ENCODE data around the gene PRLR. TPM values are rescaled to one million over a fixed set of nuclear protein-coding genes. Genes with fewer than 3 reads are reported as not detected.

PRLR gene
- total and polyA plus RNA-seq, 10 of the 15 experiments (the other 5 are each of a cell fraction or from before 2014, with no cell fraction given) = 0.03 to 8.1 (median 0.20) TPM

- intact Hi-C loops (cut with micrococcal nuclease; ENCODE audit: unreplicated experiment) = no loop called here
- SMC1A ChIA-PET (ENCODE audit: uncharacterized antibody, unreplicated experiment) = interaction anchor here (0.8 kb wide), 1 partner anchor 13 kb away, joined by 3 read pairs; no protein-coding TSS in a partner anchor
- no TSS peak for BruUV-seq (replicated peaks)
Observed at GRCh38 chr5:35069188-35069587, 161.1 kb downstream of the PRLR start.

GRCh38 chr5:35067985-35068384 is 162.3 kb downstream of the PRLR start:
- Histone ChIP-seq H3K9ac (ENCODE audit: control insufficient read depth, insufficient read depth, low read length) (no peak overlapping the region), H3K9me3 (replicated peaks; ENCODE audit: control insufficient read depth, insufficient read depth, low read length) (no peaks in the 10 kb centered on the region), H4K20me1 (ENCODE audit: control insufficient read depth, insufficient read depth) (no peaks in the 10 kb centered on the region), H3K4me1 (ENCODE audit: control insufficient read depth, insufficient read depth, low read length) (no peaks in the 10 kb centered on the region), H3K27ac (ENCODE audit: control insufficient read depth, insufficient read depth) (no peak overlapping the region), H2AFZ (ENCODE audit: control insufficient read depth, low read depth, low read length) (no peak overlapping the region), H3K27me3 (replicated peaks in 1 of 2; ENCODE audit: control insufficient read depth in 2 of 2, insufficient read depth in 2 of 2, low read length in 1 of 2) (no peaks in the 10 kb centered on the region), H3K36me3 (ENCODE audit: control insufficient read depth in 2 of 2, insufficient read depth in 2 of 2, low read length in 1 of 2) (peaks cover 0 to 2% of the 10 kb centered on the region in 2 experiments; a peak in 1 of 4 replicates), H3K4me3 (no peak overlapping the region), H3K79me2 (ENCODE audit: control insufficient read depth, insufficient read depth, low read length) (no peaks in the 10 kb centered on the region), H3K4me2 (ENCODE audit: control insufficient read depth, insufficient read depth) (no peak overlapping the region)
- RAD21 ChIA-PET (ENCODE audit: unreplicated experiment) = no interaction called here
- no peak for DNase-seq (ENCODE audit: low read depth, low spot score)
- intact Hi-C loops (cut with micrococcal nuclease; ENCODE audit: unreplicated experiment) (no loop called here), in situ Hi-C loops (cut with MboI) (no loop called here)
- CTCF ChIA-PET = interaction anchor here (0.6 to 0.7 kb wide), 2 partner anchors 45 to 349 kb away, joined by 3 to 5 read pairs; no protein-coding TSS in a partner anchor
- FAIRE-seq = no peak
- 10% methylated on average over 2 of the region's 2 CpGs for WGBS (ENCODE audit: insufficient coverage, insufficient replicate concordance, low lambda C conversion rate, missing lambda C conversion rate)
- POLR2A ChIA-PET = no interaction called here
- BruUV-seq (replicated peaks) = no TSS peak
- SMC1A ChIA-PET (ENCODE audit: uncharacterized antibody, unreplicated experiment) = interaction anchor here (1.0 to 1.9 kb wide), 3 partner anchors 12 to 412 kb away, joined by 3 to 6 read pairs (median 4); no protein-coding TSS in a partner anchor
- TF ChIP-seq TARDBP (IDR thresholded peaks at IDR 0.05; ENCODE audit: borderline replicate concordance) = no peak
- TF ChIP-seq RAD51 (IDR thresholded peaks at IDR 0.05) = no peak
- TF ChIP-seq SMAD1 (IDR thresholded peaks at IDR 0.05; ENCODE audit: low read depth, partially characterized antibody) = no peak
- no peak for TF ChIP-seq HDAC6 (IDR thresholded peaks at IDR 0.05; ENCODE audit: unreplicated experiment)
- no peak for TF ChIP-seq SMAD5 (IDR thresholded peaks at IDR 0.05; ENCODE audit: low read depth)
- no peak for TF ChIP-seq ZNF207 (IDR thresholded peaks at IDR 0.05; ENCODE audit: borderline replicate concordance)
- TF ChIP-seq LARP7 (IDR thresholded peaks at IDR 0.05) = no peak
- TF ChIP-seq MEF2B (IDR thresholded peaks at IDR 0.05; ENCODE audit: partially characterized antibody, poor library complexity, severe bottlenecking) = no peak
- ATAC-seq = no peak

More at GRCh38 chr5:35069188-35069587, 161.1 kb downstream of the PRLR start:
- H3K4me3 ChIP-seq = no peak overlapping the region
- FAIRE-seq = no peak
- in situ Hi-C loops (cut with MboI) = no loop called here
- peaks cover 0 to 2% of the 10 kb centered on the region in 2 experiments; a peak in 1 of 4 replicates for H3K36me3 ChIP-seq (ENCODE audit: control insufficient read depth in 2 of 2, insufficient read depth in 2 of 2, low read length in 1 of 2)
- H3K4me2 ChIP-seq (ENCODE audit: control insufficient read depth, insufficient read depth) = no peak overlapping the region
- WGBS (ENCODE audit: insufficient coverage, insufficient replicate concordance, low lambda C conversion rate, missing lambda C conversion rate) = 18% methylated on average over 1 of the region's 1 CpG
- no peak overlapping the region for H2AFZ ChIP-seq (ENCODE audit: control insufficient read depth, low read depth, low read length)
- no peak for ATAC-seq
- ChIA-PET CTCF (no interaction called here), POLR2A (no interaction called here), RAD21 (ENCODE audit: unreplicated experiment) (no interaction called here)
- H3K79me2 ChIP-seq (ENCODE audit: control insufficient read depth, insufficient read depth, low read length) = no peaks in the 10 kb centered on the region
- no peak overlapping the region for H3K9ac ChIP-seq (ENCODE audit: control insufficient read depth, insufficient read depth, low read length)
- no peaks in the 10 kb centered on the region for H4K20me1 ChIP-seq (ENCODE audit: control insufficient read depth, insufficient read depth)
- TF ChIP-seq ZZZ3 (IDR thresholded peaks at IDR 0.05; ENCODE audit: control insufficient read depth, insufficient read length, low read depth) (no peak), LARP7 (IDR thresholded peaks at IDR 0.05) (no peak), CHD2 (IDR thresholded peaks at IDR 0.05; ENCODE audit: borderline replicate concordance, low read depth, low read length) (no peak)
- no peaks in the 10 kb centered on the region for H3K4me1 ChIP-seq (ENCODE audit: control insufficient read depth, insufficient read depth, low read length)
- no peaks in the 10 kb centered on the region for H3K9me3 ChIP-seq (replicated peaks; ENCODE audit: control insufficient read depth, insufficient read depth, low read length)
- H3K27ac ChIP-seq (ENCODE audit: control insufficient read depth, insufficient read depth) = no peak overlapping the region
- H3K27me3 ChIP-seq (replicated peaks in 1 of 2; ENCODE audit: control insufficient read depth in 2 of 2, insufficient read depth in 2 of 2, low read length in 1 of 2) = no peaks in the 10 kb centered on the region
- DNase-seq (ENCODE audit: low read depth, low spot score) = no peak
